Left ventricle myocardium inferior (tissue), 1 donor: ENCODE data around the gene RAB40C. TPM values are rescaled to one million over a fixed set of nuclear protein-coding genes. Genes with fewer than 3 reads are reported as not detected.

Experiments
- DNase-seq: peaks from one replicate; pipeline ENCODE4 v3.0.0-alpha.2; 2020
- H3K27ac ChIP-seq: fragments of 200-600 bp; replicated peaks from 2 replicates; pipeline ENCODE4 v1.8.0; 2021
- H3K27me3 ChIP-seq: fragments of 200-600 bp; 2 replicates; pipeline ENCODE4 v1.8.0; 2021; ENCODE audit warnings: low read depth
- H3K36me3 ChIP-seq: fragments of 200-600 bp; 2 replicates; pipeline ENCODE4 v1.8.0; 2021
- H3K4me1 ChIP-seq: fragments of 200-600 bp; 2 replicates; pipeline ENCODE4 v1.8.0; 2021
- H3K4me3 ChIP-seq: fragments of 200-600 bp; 2 replicates; pipeline ENCODE4 v1.8.0; 2021; ENCODE audit warnings: mild to moderate bottlenecking, moderate library complexity
- H3K9me3 ChIP-seq: fragments of 200-600 bp; replicated peaks from 2 replicates; pipeline ENCODE4 v1.8.0; 2021
- intact Hi-C: fragments of 100-400 bp; cut with micrococcal nuclease; formaldehyde crosslinking; loops from one replicate; pipeline ENCODE4 v1.11.0; 2022
- total RNA-seq: library from RNA; stranded (reverse); fragmentation: NEBNext Ultra II Directional; extraction: Animal tissue kit (Norgen Biotek cat#: 25700); gene quantifications from one replicate; pipeline ENCODE4 v1.2.1, GENCODE V29; 2021
- TF ChIP-seq, protein P1 (sequence below): fragments of 200-600 bp; IDR thresholded peaks from 2 replicates; pipeline ENCODE4 v1.8.0; 2021; ENCODE audit warnings: antibody characterized with exemption, mild to moderate bottlenecking, borderline replicate concordance
- donor health status: DM: no; HTN: yes; CAD: no; lungs with severe emphysema.

The RAB40C gene
- total RNA-seq, 1 donor from 2014 or later: 10.3 TPM

DNA sequence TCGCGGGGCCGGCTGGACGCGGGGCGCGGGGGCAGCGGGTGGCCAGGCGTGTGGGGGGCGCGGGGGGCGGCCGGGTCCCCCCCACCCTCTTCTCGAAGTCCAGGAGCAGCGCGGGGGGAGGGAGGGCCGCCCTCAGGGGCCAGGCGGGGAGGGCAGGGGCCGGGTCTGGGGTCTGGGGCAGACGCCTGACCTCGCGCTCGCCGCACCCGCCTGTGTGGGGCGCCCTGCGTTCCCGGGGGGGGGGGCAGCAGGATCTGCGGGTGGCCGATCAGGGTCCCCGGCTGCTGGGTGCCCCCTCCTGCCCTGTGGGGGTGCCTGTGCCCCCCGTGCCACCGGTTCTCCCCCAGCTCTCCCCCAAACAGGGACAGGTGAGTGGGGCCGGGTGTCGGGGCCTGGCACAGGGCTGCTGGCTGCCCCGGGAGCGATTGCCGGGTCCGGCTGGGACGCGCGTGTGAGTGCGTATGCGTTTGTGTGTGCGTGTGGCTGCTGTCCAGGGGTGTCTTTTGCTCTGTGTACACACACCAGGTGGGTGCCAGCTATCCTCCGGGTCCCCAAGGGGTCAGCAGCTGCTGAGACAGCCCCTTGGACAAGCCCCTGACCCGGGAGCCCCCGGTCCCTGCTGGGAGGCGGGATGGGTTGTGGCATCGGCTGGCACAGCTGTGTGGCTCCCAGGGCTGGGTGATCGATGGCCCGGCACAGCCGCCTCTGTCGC lies 29.0 kb upstream of the RAB40C start:
- no peak overlapping the region for H3K27ac ChIP-seq
- no peaks in the 10 kb centered on the region for H3K9me3 ChIP-seq
- H3K36me3 ChIP-seq: no peaks in the 10 kb centered on the region
- no peak overlapping the region for H3K4me3 ChIP-seq
- DNase-seq: no peak
- TF ChIP-seq, protein P1, sequence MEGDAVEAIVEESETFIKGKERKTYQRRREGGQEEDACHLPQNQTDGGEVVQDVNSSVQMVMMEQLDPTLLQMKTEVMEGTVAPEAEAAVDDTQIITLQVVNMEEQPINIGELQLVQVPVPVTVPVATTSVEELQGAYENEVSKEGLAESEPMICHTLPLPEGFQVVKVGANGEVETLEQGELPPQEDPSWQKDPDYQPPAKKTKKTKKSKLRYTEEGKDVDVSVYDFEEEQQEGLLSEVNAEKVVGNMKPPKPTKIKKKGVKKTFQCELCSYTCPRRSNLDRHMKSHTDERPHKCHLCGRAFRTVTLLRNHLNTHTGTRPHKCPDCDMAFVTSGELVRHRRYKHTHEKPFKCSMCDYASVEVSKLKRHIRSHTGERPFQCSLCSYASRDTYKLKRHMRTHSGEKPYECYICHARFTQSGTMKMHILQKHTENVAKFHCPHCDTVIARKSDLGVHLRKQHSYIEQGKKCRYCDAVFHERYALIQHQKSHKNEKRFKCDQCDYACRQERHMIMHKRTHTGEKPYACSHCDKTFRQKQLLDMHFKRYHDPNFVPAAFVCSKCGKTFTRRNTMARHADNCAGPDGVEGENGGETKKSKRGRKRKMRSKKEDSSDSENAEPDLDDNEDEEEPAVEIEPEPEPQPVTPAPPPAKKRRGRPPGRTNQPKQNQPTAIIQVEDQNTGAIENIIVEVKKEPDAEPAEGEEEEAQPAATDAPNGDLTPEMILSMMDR: no peak
- peaks cover 76% of the 10 kb centered on the region for H3K27me3 ChIP-seq
- intact Hi-C loops: no loop called here
- peaks cover 16% of the 10 kb centered on the region for H3K4me1 ChIP-seq

DNA sequence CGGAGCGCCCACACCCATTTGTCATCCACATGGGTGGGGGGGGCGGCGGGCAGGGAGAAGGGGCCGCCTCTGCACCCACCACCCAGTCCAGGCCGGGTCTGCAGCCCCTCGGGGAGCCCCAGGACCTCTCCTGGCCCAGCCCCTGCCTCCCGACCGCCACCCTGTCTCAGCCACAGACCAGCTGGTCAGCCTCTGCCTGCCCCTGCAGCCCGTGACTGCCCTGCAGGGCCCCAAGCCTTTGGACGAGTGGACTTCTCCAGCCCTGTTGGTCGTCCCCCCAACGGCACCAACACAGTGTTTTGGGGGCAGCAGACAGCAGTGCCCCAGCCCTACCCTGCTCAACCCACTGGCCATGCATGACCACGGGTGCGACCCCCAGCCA lies 28.5 kb upstream of the RAB40C start:
- DNase-seq: no peak
- no peaks in the 10 kb centered on the region for H3K36me3 ChIP-seq
- H3K4me3 ChIP-seq: no peak overlapping the region
- intact Hi-C loops: no loop called here
- peaks cover 76% of the 10 kb centered on the region for H3K27me3 ChIP-seq
- TF ChIP-seq, protein P1: no peak
- H3K4me1 ChIP-seq: peaks cover 21% of the 10 kb centered on the region
- no peaks in the 10 kb centered on the region for H3K9me3 ChIP-seq
- H3K27ac ChIP-seq: no peak overlapping the region

DNA sequence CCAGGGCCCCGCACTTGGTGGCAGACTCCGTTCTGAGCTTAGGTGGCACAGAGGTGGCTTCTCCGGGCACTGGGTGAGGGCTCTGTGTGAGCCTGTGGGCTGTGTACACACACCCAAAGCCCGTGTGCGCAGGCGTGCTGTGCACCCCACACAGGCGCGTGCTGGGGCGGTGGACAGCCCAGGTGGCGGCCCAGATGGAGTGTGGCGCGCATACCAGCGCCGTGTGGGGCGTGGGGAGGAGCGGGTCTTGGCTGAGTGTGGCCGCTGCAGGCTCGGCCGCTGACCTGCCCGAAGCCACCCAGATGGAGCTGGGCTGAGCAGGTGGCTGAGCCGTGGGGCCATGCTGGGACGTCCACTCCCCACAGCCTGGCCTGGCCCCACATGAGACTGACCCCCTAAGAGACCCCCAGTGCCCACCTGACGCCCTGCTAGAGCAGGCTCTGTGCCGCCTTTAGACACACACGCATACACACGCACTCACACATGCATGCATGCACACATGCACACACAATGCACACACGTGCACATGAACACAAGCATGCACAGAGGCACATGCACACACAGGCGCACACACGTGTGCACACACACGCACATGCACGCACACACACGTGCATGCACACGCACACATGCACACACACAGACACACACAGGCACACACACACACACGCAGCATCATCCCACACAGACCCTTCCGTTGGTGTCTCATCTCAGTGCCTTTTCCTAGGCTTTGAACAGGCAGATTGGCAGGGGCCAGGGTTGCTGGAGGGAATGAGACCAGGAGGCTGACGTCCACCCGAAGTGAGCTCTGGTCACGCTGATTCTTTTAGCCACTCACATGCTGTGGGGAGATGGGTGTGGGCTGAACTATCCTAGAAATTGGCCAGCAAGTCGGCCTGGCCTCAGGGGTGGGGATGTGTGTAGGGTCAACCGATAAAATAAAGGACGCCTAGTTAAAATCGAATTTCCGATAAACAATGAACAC lies 27.6 kb upstream of the RAB40C start:
- no peak overlapping the region for H3K4me3 ChIP-seq
- peaks cover 76% of the 10 kb centered on the region for H3K27me3 ChIP-seq
- TF ChIP-seq, protein P1: no peak
- peaks cover 30% of the 10 kb centered on the region for H3K4me1 ChIP-seq
- no peaks in the 10 kb centered on the region for H3K36me3 ChIP-seq
- no peak overlapping the region for H3K27ac ChIP-seq
- DNase-seq: no peak
- H3K9me3 ChIP-seq: no peaks in the 10 kb centered on the region
- intact Hi-C loops: no loop called here

DNA sequence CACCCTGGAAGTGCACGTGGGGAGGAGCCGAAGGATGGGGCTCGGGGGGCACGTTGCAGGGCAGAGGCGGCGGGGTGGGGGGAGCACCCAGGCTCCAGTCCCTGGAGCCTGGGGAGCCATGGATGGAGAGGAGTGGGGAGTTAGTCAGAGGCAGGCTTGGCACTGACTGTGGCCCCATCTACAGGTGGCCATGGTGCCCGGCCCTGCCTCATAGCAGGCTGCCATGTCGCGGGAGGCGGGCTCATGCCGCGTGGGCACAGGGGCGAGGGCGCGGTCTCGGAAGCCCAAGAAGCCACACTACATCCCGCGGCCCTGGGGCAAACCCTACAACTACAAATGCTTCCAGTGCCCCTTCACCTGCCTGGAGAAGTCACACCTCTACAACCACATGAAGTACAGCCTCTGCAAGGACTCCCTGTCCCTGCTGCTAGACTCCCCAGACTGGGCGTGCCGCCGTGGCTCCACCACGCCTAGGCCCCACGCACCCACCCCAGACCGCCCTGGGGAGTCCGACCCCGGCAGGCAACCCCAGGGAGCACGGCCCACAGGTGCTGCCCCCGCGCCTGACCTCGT lies 26.7 kb upstream of the RAB40C start:
- Histone ChIP-seq H3K27me3 (peaks cover 70% of the 10 kb centered on the region), H3K9me3 (no peaks in the 10 kb centered on the region), H3K4me3 (no peak overlapping the region), H3K4me1 (peaks cover 36% of the 10 kb centered on the region), H3K36me3 (no peaks in the 10 kb centered on the region), H3K27ac (no peak overlapping the region)
- TF ChIP-seq, protein P1: no peak
- intact Hi-C loops: no loop called here
- DNase-seq: no peak

DNA sequence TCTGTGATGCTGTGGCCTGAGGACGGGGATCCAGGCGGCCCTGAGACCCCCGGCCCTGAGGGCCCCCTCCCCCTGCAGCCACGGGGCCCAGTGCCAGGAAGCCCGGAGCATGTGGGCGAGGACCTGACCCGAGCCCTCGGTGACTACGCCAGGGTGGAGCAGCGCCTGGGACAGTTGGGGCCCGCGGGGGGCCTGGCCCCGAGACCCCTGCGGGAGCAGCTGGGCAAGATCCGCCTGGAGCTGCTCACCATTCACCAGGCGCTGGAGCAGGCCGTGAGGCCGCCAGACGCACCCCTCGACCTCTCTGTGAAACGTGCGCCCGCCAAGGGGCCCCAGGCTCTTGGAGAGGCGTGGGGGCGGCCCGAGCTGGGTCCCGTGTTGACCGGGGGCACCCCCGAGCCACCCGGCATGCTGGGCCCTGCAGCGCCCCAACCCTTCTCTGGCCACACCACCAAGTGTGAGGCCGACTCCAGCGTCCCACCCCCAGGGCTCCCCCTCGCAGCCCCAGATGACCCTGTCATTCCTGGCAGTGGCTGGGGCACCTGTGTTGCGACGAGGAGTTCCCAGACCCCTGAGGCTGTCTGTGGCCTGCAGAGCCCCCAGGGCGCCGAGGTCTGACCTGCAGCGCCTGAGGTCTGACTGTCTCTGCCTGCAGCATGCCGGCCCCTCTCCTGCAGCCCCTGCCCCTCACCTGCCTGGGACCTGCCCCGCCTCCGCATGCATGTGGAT lies 25.0 kb upstream of the RAB40C start:
- no peaks in the 10 kb centered on the region for H3K9me3 ChIP-seq
- intact Hi-C loops: no loop called here
- no peaks in the 10 kb centered on the region for H3K36me3 ChIP-seq
- TF ChIP-seq, protein P1: no peak
- H3K27me3 ChIP-seq: peaks cover 53% of the 10 kb centered on the region
- no peak for DNase-seq
- no peak overlapping the region for H3K4me3 ChIP-seq
- no peak overlapping the region for H3K27ac ChIP-seq
- peaks cover 39% of the 10 kb centered on the region for H3K4me1 ChIP-seq
